GM23248 (cell line): ENCODE measurements around the gene CRYBB2. TPM values are rescaled to one million over a fixed set of nuclear protein-coding genes. Genes with fewer than 3 reads are reported as not detected.

Experiments
- DNase-seq: peaks from one replicate; pipeline ENCODE4 v3.0.0-alpha.2; 2015
- H2AFZ ChIP-seq: fragments of 200-600 bp; sonication (generic); 2 replicates; pipeline ENCODE4 v1.6.1; 2016; ENCODE audit warnings: antibody characterized with exemption
- H3F3A ChIP-seq: fragments of 200-600 bp; sonication (generic); 2 replicates; pipeline ENCODE4 v1.6.1; 2016; ENCODE audit warnings: mild to moderate bottlenecking, antibody characterized with exemption, mixed run types; ENCODE audit not compliant: insufficient read depth
- H3K27ac ChIP-seq: fragments of 200-600 bp; sonication (generic); 2 replicates; pipeline ENCODE4 v1.5.1; 2016; ENCODE audit warnings: mild to moderate bottlenecking
- H3K27me3 ChIP-seq: fragments of 200-600 bp; sonication (generic); replicated peaks from 2 replicates; pipeline ENCODE4 v1.6.1; 2016; ENCODE audit warnings: mild to moderate bottlenecking; ENCODE audit not compliant: insufficient read depth
- H3K36me3 ChIP-seq: fragments of 200-600 bp; sonication (generic); 2 replicates; pipeline ENCODE4 v1.6.1; 2016; ENCODE audit warnings: low read depth, mild to moderate bottlenecking
- H3K4me1 ChIP-seq: fragments of 200-600 bp; sonication (generic); 2 replicates; pipeline ENCODE4 v1.6.1; 2016; ENCODE audit warnings: mild to moderate bottlenecking; ENCODE audit not compliant: insufficient read depth
- H3K4me2 ChIP-seq: fragments of 200-600 bp; sonication (generic); one replicate; pipeline ENCODE4 v1.6.1; 2016; ENCODE audit warnings: mild to moderate bottlenecking; ENCODE audit not compliant: unreplicated experiment
- H3K4me3 ChIP-seq: fragments of 200-600 bp; sonication (generic); 2 replicates; pipeline ENCODE4 v1.5.1; 2016; ENCODE audit warnings: mild to moderate bottlenecking
- H3K79me2 ChIP-seq: fragments of 200-600 bp; sonication (generic); 2 replicates; pipeline ENCODE4 v1.6.1; 2016; ENCODE audit warnings: mild to moderate bottlenecking; ENCODE audit not compliant: insufficient read depth
- H3K9ac ChIP-seq: fragments of 200-600 bp; sonication (generic); 2 replicates; pipeline ENCODE4 v1.6.1; 2016; ENCODE audit warnings: mild to moderate bottlenecking
- H3K9me2 ChIP-seq: fragments of 200-600 bp; sonication (generic); 2 replicates; pipeline ENCODE4 v1.6.1; 2016; ENCODE audit warnings: mixed run types, mild to moderate bottlenecking, moderate library complexity; ENCODE audit not compliant: insufficient read depth
- H3K9me3 ChIP-seq: fragments of 200-600 bp; sonication (generic); one replicate; pipeline ENCODE4 v1.6.1; 2017; ENCODE audit warnings: low read depth
- H4K20me1 ChIP-seq: fragments of 200-600 bp; sonication (generic); 2 replicates; pipeline ENCODE4 v1.6.0; 2016; ENCODE audit not compliant: insufficient read depth
- EZH2 ChIP-seq: fragments of 200-600 bp; sonication (generic); IDR thresholded peaks from 2 replicates; pipeline ENCODE4 v1.6.1; 2018; ENCODE audit warnings: antibody characterized with exemption, mild to moderate bottlenecking; ENCODE audit not compliant: insufficient read depth, poor library complexity, severe bottlenecking
- EZH2phosphoT487 ChIP-seq: fragments of 200-600 bp; sonication (generic); IDR thresholded peaks from 2 replicates; pipeline ENCODE4 v1.6.1; 2018; ENCODE audit warnings: antibody characterized with exemption, moderate library complexity, mild to moderate bottlenecking, low read depth; ENCODE audit not compliant: insufficient read depth
- WGBS, 2 experiments: methylation state at CpG; one replicate each; pipeline ENCODE4 v1.1.6; 2015 to 2017; ENCODE audit warnings: low lambda C conversion rate in 2 of 2, low coverage in 1 of 2; ENCODE audit errors: missing lambda C conversion rate in 2 of 2; 5-methylcytosine and 5-hydroxymethylcytosine counted together
- in situ Hi-C: fragments of 300-500 bp; cut with MboI; formaldehyde crosslinking; loops from 2 replicates; pipeline ENCODE4 v1.15.0; 2020
- polyA plus RNA-seq: library from polyadenylated mRNA; unstranded; fragments of >200 nt; fragmentation: Nextera tagmentation; extraction: Ambion mirVana; gene quantifications from 2 replicates; pipeline ENCODE4 v1.2.1, GENCODE V29; 2016
- total RNA-seq: library from RNA; depleted of rRNA; stranded (reverse); fragments of >200 nt; shearing (Covaris generic); gene quantifications from 2 replicates; pipeline ENCODE4 v1.2.3, GENCODE V29; 2014

The CRYBB2 gene
- total and polyA plus RNA-seq, 2 experiments from 2014 or later = not detected

- DNase-seq = no peak
- no peak overlapping the region for H3K9ac ChIP-seq
- WGBS, 2 experiments = 0 to 21% methylated on average over 1 of the region's 2 CpGs
- H3F3A ChIP-seq = no peaks in the 10 kb centered on the region
- no peak overlapping the region for H2AFZ ChIP-seq
- in situ Hi-C loops = loop anchor here (25.0 kb wide), 1 partner anchor 1130 kb away; no protein-coding TSS in a partner anchor
- H3K79me2 ChIP-seq = no peaks in the 10 kb centered on the region
- H3K9me2 ChIP-seq = no peaks in the 10 kb centered on the region
- H3K27ac ChIP-seq = no peak overlapping the region
- no peak overlapping the region for H3K4me3 ChIP-seq
- no peaks in the 10 kb centered on the region for H3K27me3 ChIP-seq
- H3K4me2 ChIP-seq = no peak overlapping the region
- TF ChIP-seq EZH2phosphoT487 = no peak
- TF ChIP-seq EZH2 = no peak
- no peaks in the 10 kb centered on the region for H3K9me3 ChIP-seq
- no peaks in the 10 kb centered on the region for H3K4me1 ChIP-seq
- no peaks in the 10 kb centered on the region for H4K20me1 ChIP-seq
- no peaks in the 10 kb centered on the region for H3K36me3 ChIP-seq
Observed at GRCh38 chr22:25207553-25208157, 11.8 kb upstream of the CRYBB2 start.

DNA sequence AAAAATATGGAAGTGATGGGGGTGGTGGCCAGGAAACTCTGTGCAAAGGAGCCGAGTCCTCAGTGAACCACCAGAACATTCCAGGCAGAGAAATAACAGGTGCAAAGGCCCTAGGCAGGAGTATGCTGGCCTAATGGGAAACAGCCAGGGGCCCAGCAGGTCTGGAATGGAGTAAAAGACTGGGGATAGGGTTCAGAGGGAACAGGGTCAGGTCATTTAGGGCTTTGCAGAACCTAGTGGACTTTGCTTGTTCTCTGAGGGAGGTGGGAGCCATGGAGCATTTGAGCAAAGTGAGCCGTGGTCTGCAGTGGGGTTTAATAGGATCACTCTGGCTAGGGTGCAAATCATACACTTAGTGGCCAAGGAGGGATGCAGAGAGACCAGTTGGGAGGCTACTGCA lies 11.1 kb upstream of the CRYBB2 start:
- no peak overlapping the region for H3K4me3 ChIP-seq
- no peak overlapping the region for H3K4me2 ChIP-seq
- no peaks in the 10 kb centered on the region for H3K9me3 ChIP-seq
- no peak for TF ChIP-seq EZH2
- no peak for TF ChIP-seq EZH2phosphoT487
- no peaks in the 10 kb centered on the region for H3K36me3 ChIP-seq
- no peak for DNase-seq
- H3K4me1 ChIP-seq = no peaks in the 10 kb centered on the region
- no peaks in the 10 kb centered on the region for H3K9me2 ChIP-seq
- 27 to 29% methylated on average over 2 of the region's 2 CpGs for WGBS, 2 experiments
- no peaks in the 10 kb centered on the region for H3F3A ChIP-seq
- H4K20me1 ChIP-seq = no peaks in the 10 kb centered on the region
- H3K27ac ChIP-seq = no peak overlapping the region
- no peak overlapping the region for H3K9ac ChIP-seq
- no peak overlapping the region for H2AFZ ChIP-seq
- H3K27me3 ChIP-seq = no peaks in the 10 kb centered on the region
- no peaks in the 10 kb centered on the region for H3K79me2 ChIP-seq
- in situ Hi-C loops = loop anchor here (25.0 kb wide), 1 partner anchor 1129 kb away; no protein-coding TSS in a partner anchor

DNA sequence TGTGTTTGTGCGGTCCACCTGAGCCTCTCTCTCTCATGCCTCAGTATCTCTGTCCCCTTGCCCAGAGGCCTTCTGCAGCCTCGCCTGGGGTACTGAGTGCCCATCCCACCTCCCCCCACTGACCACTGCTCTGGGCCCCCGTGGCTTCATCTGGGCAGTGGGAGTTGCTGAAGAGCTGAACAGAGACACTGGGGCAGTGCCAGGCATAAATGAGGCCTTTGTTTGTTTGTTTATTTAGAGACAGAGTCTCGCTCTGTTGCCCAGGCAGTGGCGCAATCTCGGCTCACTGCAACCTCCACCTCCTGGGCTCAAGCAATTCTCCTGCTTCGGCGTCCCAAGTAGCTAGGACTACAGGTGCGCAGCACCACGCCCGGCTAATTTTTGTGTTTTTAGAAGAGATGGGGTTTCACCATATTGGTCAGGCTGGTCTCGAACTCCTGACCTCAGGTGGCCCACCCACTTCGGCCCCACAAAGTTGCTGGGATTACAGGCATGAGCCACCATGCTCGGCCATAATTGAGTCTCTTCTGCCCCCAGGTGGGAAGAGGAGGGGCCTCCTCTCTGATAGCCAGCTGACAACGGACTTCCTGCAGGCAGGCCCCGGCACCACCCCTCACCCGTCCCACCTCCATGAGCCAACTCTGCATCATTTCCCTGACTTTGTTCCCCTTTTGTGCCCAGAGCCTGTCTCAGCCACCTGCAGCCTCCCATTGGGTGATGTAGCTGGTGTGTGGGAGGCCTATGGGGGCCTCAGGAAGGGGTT lies 10.5 kb upstream of the CRYBB2 start:
- no peak overlapping the region for H3K4me3 ChIP-seq
- in situ Hi-C loops = loop anchor here (25.0 kb wide), 1 partner anchor 1128 kb away; no protein-coding TSS in a partner anchor
- no peaks in the 10 kb centered on the region for H3K27me3 ChIP-seq
- H3K9ac ChIP-seq = no peak overlapping the region
- H4K20me1 ChIP-seq = no peaks in the 10 kb centered on the region
- H3F3A ChIP-seq = no peaks in the 10 kb centered on the region
- no peaks in the 10 kb centered on the region for H3K9me2 ChIP-seq
- no peak overlapping the region for H3K4me2 ChIP-seq
- no peak overlapping the region for H2AFZ ChIP-seq
- 54 to 56% methylated on average over 16 to 17 of the region's 17 CpGs for WGBS, 2 experiments
- no peak for TF ChIP-seq EZH2
- TF ChIP-seq EZH2phosphoT487 = no peak
- H3K79me2 ChIP-seq = no peaks in the 10 kb centered on the region
- no peaks in the 10 kb centered on the region for H3K36me3 ChIP-seq
- no peak for DNase-seq
- H3K27ac ChIP-seq = no peak overlapping the region
- no peaks in the 10 kb centered on the region for H3K4me1 ChIP-seq
- H3K9me3 ChIP-seq = no peaks in the 10 kb centered on the region

- DNase-seq = no peak
- in situ Hi-C loops = loop anchor here (25.0 kb wide), 1 partner anchor 1127 kb away; no protein-coding TSS in a partner anchor
- Histone ChIP-seq H4K20me1 (no peaks in the 10 kb centered on the region), H3K36me3 (no peaks in the 10 kb centered on the region), H3F3A (no peaks in the 10 kb centered on the region), H2AFZ (no peak overlapping the region), H3K27me3 (no peaks in the 10 kb centered on the region), H3K9me2 (no peaks in the 10 kb centered on the region), H3K4me1 (no peaks in the 10 kb centered on the region), H3K79me2 (no peaks in the 10 kb centered on the region), H3K4me2 (no peak overlapping the region), H3K4me3 (no peak overlapping the region), H3K27ac (no peak overlapping the region), H3K9me3 (no peaks in the 10 kb centered on the region), H3K9ac (no peak overlapping the region)
- WGBS, 2 experiments = 37 to 41% methylated on average over 3 of the region's 3 CpGs
- TF ChIP-seq EZH2 = no peak
- TF ChIP-seq EZH2phosphoT487 = no peak
Observed at GRCh38 chr22:25210793-25211192, 8.6 kb upstream of the CRYBB2 start.
